Neuronal stem cell (in vitro differentiated cells): ENCODE measurements around the gene TOM1L2.

Source experiments
- DNase-seq: peaks from one replicate; pipeline ENCODE4 v3.0.0-alpha.2; 2013; ENCODE audit warnings: low spot score
- H2AFZ ChIP-seq: one replicate; pipeline ENCODE4 v1.6.1; 2013; ENCODE audit warnings: mild to moderate bottlenecking, low read length, inconsistent platforms
- H2AK5ac ChIP-seq: 2 replicates; pipeline ENCODE4 v1.6.1; 2013; ENCODE audit warnings: low read depth, mild to moderate bottlenecking, inconsistent platforms, low read length, moderate library complexity, mixed read lengths
- H2BK120ac ChIP-seq: 2 replicates; pipeline ENCODE4 v1.6.1; 2013; ENCODE audit warnings: low read depth, mild to moderate bottlenecking, inconsistent platforms, low read length, moderate library complexity, mixed read lengths
- H2BK12ac ChIP-seq: one replicate; pipeline ENCODE4 v1.6.1; 2013; ENCODE audit warnings: low read length, inconsistent platforms
- H2BK15ac ChIP-seq: 2 replicates; pipeline ENCODE4 v1.6.1; 2013; ENCODE audit warnings: mild to moderate bottlenecking, low read length, inconsistent platforms, mixed read lengths
- H2BK5ac ChIP-seq: one replicate; pipeline ENCODE4 v1.6.1; 2013; ENCODE audit warnings: inconsistent platforms, mild to moderate bottlenecking, low read length, moderate library complexity
- H3K14ac ChIP-seq: one replicate; pipeline ENCODE4 v1.6.1; 2013; ENCODE audit warnings: low read length, inconsistent platforms
- H3K18ac ChIP-seq: 2 replicates; pipeline ENCODE4 v1.6.1; 2013; ENCODE audit warnings: low read length, inconsistent platforms
- H3K23ac ChIP-seq: 2 replicates; pipeline ENCODE4 v1.6.1; 2013; ENCODE audit warnings: low read depth, mild to moderate bottlenecking, mixed read lengths, low read length, inconsistent platforms; ENCODE audit not compliant: poor library complexity
- H3K27ac ChIP-seq: replicated peaks from 3 replicates; pipeline ENCODE4 v1.5.1; 2013; ENCODE audit warnings: low read length, inconsistent platforms
- H3K27me3 ChIP-seq, 3 experiments: 2 replicates each; pipeline ENCODE4 v1.6.1; 2013; ENCODE audit warnings: low read length in 3 of 3, mild to moderate bottlenecking in 2 of 3, inconsistent platforms in 1 of 3, low read depth in 1 of 3, mixed read lengths in 1 of 3, moderate library complexity in 1 of 3; ENCODE audit not compliant: control insufficient read depth in 3 of 3, insufficient read depth in 3 of 3
- H3K36me3 ChIP-seq, 2 donors: replicated peaks in 1 of 2; 2 replicates each; pipeline ENCODE4 v1.6.1; 2013; ENCODE audit warnings: low read length in 2 of 2; ENCODE audit not compliant: control insufficient read depth in 2 of 2, insufficient read depth in 2 of 2
- H3K4ac ChIP-seq: 2 replicates; pipeline ENCODE4 v1.6.1; 2013; ENCODE audit warnings: inconsistent platforms, mild to moderate bottlenecking, low read length, moderate library complexity
- H3K4me1 ChIP-seq, 2 donors: 1 replicate in 1 of 2; 2 replicates in 1 of 2; pipeline ENCODE4 v1.6.1; 2013; ENCODE audit warnings: low read length in 2 of 2, low read depth in 1 of 2; ENCODE audit not compliant: control insufficient read depth in 2 of 2, insufficient read depth in 1 of 2
- H3K4me2 ChIP-seq: one replicate; pipeline ENCODE4 v1.6.1; 2013; ENCODE audit warnings: mild to moderate bottlenecking, low read length, inconsistent platforms; ENCODE audit not compliant: insufficient read depth, poor library complexity, severe bottlenecking
- H3K4me3 ChIP-seq, 2 donors: 2 replicates each; pipeline ENCODE4 v1.5.1; 2013; ENCODE audit warnings: low read length in 2 of 2, mild to moderate bottlenecking in 2 of 2, inconsistent platforms in 1 of 2, moderate library complexity in 1 of 2
- H3K79me1 ChIP-seq: one replicate; pipeline ENCODE4 v1.6.1; 2013; ENCODE audit warnings: low read depth, mild to moderate bottlenecking, inconsistent platforms, low read length, moderate library complexity
- H3K9ac ChIP-seq: one replicate; pipeline ENCODE4 v1.6.1; 2013; ENCODE audit warnings: mild to moderate bottlenecking, low read depth, low read length, inconsistent platforms; ENCODE audit not compliant: poor library complexity
- H3K9me3 ChIP-seq, 2 donors: replicated peaks in 1 of 2; 2 replicates each; pipeline versions ENCODE3 to v1.6.1; 2013; ENCODE audit warnings: low read length in 2 of 2, mild to moderate bottlenecking in 2 of 2, inconsistent platforms in 1 of 2, low read depth in 1 of 2, mixed read lengths in 1 of 2, moderate library complexity in 1 of 2; ENCODE audit not compliant: control insufficient read depth in 2 of 2, insufficient read depth in 1 of 2
- H4K8ac ChIP-seq: one replicate; pipeline ENCODE4 v1.6.1; 2013; ENCODE audit warnings: low read depth, mild to moderate bottlenecking, inconsistent platforms, low read length, moderate library complexity
- H4K91ac ChIP-seq: one replicate; pipeline ENCODE4 v1.6.1; 2013; ENCODE audit warnings: low read length, low read depth, mild to moderate bottlenecking, inconsistent platforms; ENCODE audit not compliant: poor library complexity
- WGBS, 2 donors: extraction: QIAGEN DNeasy Blood & Tissue Kit; methylation state at CpG; one replicate each; pipeline ENCODE4 v1.1.7; 2013; ENCODE audit warnings: missing lambda C conversion rate in 2 of 2, mixed read lengths in 1 of 2; ENCODE audit not compliant: insufficient read length in 2 of 2, insufficient replicate concordance in 1 of 2; ENCODE audit errors: extremely low coverage in 2 of 2; 5-methylcytosine and 5-hydroxymethylcytosine counted together

Gene TOM1L2

GRCh38 chr17:17852930-17853329 is 119.3 kb downstream of the TOM1L2 start:
- WGBS, 2 donors, result no CpG with 5 or more reads among the region's 3 CpGs
- Histone ChIP-seq H3K4ac (no peak overlapping the region), H3K36me3 (no peaks in the 10 kb centered on the region), H2AK5ac (peak overlapping the region; percentile 23), H3K27ac (no peak overlapping the region), H4K8ac (no peak overlapping the region), H3K4me1 (peaks cover 41 to 46% of the 10 kb centered on the region in 2 donors), H2BK5ac (no peak overlapping the region), H3K79me1 (no peaks in the 10 kb centered on the region), H2AFZ (no peak overlapping the region), H3K14ac (no peak overlapping the region), H2BK12ac (peak overlapping the region; percentile 8), H3K4me2 (no peak overlapping the region), H3K23ac (no peak overlapping the region), H3K9ac (peak overlapping the region; percentile 79), H2BK15ac (peak overlapping the region; percentile 50), H3K4me3 (no peak overlapping the region), H4K91ac (no peak overlapping the region), H3K27me3 (no peaks in the 10 kb centered on the region), H2BK120ac (no peak overlapping the region), H3K9me3 (no peaks in the 10 kb centered on the region), H3K18ac (peak overlapping the region; percentile 9)
- no peak for DNase-seq

GRCh38 chr17:17851103-17852002 is 120.8 kb downstream of the TOM1L2 start:
- Histone ChIP-seq H3K18ac (peak overlapping the region; percentile 50), H3K4me3 (no peak overlapping the region), H2BK15ac (peak overlapping the region; percentile 18), H3K4ac (no peak overlapping the region), H3K9ac (peak overlapping the region; percentile 34), H3K27me3 (no peaks in the 10 kb centered on the region), H3K9me3 (no peaks in the 10 kb centered on the region), H3K14ac (peak overlapping the region; percentile 77), H3K27ac (no peak overlapping the region), H4K8ac (no peak overlapping the region), H3K4me2 (no peak overlapping the region), H3K36me3 (no peaks in the 10 kb centered on the region), H2BK5ac (peak overlapping the region; percentile 22), H2BK120ac (no peak overlapping the region), H3K4me1 (peaks cover 41 to 50% of the 10 kb centered on the region in 2 donors), H2AFZ (peak overlapping the region; percentile 9), H3K79me1 (no peaks in the 10 kb centered on the region), H2AK5ac (peak overlapping the region; percentile 6), H3K23ac (no peak overlapping the region), H2BK12ac (no peak overlapping the region), H4K91ac (no peak overlapping the region)
- WGBS, 2 donors, result no CpG with 5 or more reads among the region's 21 CpGs
- DNase-seq, result no peak

- Histone ChIP-seq H3K9ac (no peak overlapping the region), H3K27ac (no peak overlapping the region), H3K36me3 (no peaks in the 10 kb centered on the region), H3K79me1 (no peaks in the 10 kb centered on the region), H2BK120ac (no peak overlapping the region), H3K4me2 (no peak overlapping the region), H2BK5ac (peak overlapping the region; percentile 0), H3K4ac (no peak overlapping the region), H3K18ac (peak overlapping the region; percentile 39), H3K4me3 (no peak overlapping the region), H3K4me1 (peaks cover 41 to 46% of the 10 kb centered on the region in 2 donors), H2AK5ac (no peak overlapping the region), H2BK15ac (peak overlapping the region; percentile 1), H3K9me3 (no peaks in the 10 kb centered on the region), H3K27me3 (no peaks in the 10 kb centered on the region), H2BK12ac (no peak overlapping the region), H3K14ac (no peak overlapping the region), H3K23ac (no peak overlapping the region), H4K91ac (no peak overlapping the region), H2AFZ (no peak overlapping the region), H4K8ac (no peak overlapping the region)
- WGBS, 2 donors, result no CpG with 5 or more reads among the region's 2 CpGs
- DNase-seq, result no peak
Measured at GRCh38 chr17:17849845-17850373, 122.3 kb downstream of the TOM1L2 start.

- H3K23ac ChIP-seq, result no peak overlapping the region
- no peak overlapping the region for H3K27ac ChIP-seq
- peak overlapping the region; percentile 64 for H2BK12ac ChIP-seq
- H3K18ac ChIP-seq, result peak overlapping the region; percentile 73
- H3K4me2 ChIP-seq, result no peak overlapping the region
- no peak overlapping the region for H3K4me3 ChIP-seq
- no peaks in the 10 kb centered on the region for H3K9me3 ChIP-seq
- H3K79me1 ChIP-seq, result no peaks in the 10 kb centered on the region
- H2BK120ac ChIP-seq, result no peak overlapping the region
- H3K27me3 ChIP-seq, result no peaks in the 10 kb centered on the region
- no peak overlapping the region for H3K9ac ChIP-seq
- no peak overlapping the region for H4K8ac ChIP-seq
- no peak overlapping the region for H4K91ac ChIP-seq
- H3K4me1 ChIP-seq, result peaks cover 41 to 45% of the 10 kb centered on the region in 2 donors
- H2BK15ac ChIP-seq, result peak overlapping the region; percentile 70
- H3K36me3 ChIP-seq, result no peaks in the 10 kb centered on the region
- H2AK5ac ChIP-seq, result peak overlapping the region; percentile 59
- H2BK5ac ChIP-seq, result peak overlapping the region; percentile 0
- H2AFZ ChIP-seq, result no peak overlapping the region
- H3K14ac ChIP-seq, result no peak overlapping the region
- H3K4ac ChIP-seq, result no peak overlapping the region
- no peak for DNase-seq
- WGBS, 2 donors, result no CpG with 5 or more reads among the region's 5 CpGs
Measured at GRCh38 chr17:17849147-17849820, 122.9 kb downstream of the TOM1L2 start.
